SH-SY5Y (cell line): ENCODE measurements around the gene LIFR.

Source experiments
- GATA2 ChIP-seq: IDR thresholded peaks from 2 replicates; pipeline ENCODE4 v1.6.1; 2011; ENCODE audit warnings: mild to moderate bottlenecking, low read depth, low read length
- GATA3 ChIP-seq: IDR thresholded peaks from 2 replicates; pipeline ENCODE4 v1.6.1; 2011; ENCODE audit warnings: low read depth, mild to moderate bottlenecking, low read length, moderate library complexity

The LIFR gene

GRCh38 chr5:38472541-38472940 lies 83.9 kb downstream of the LIFR start:
- TF ChIP-seq GATA2 (no peak), GATA3 (no peak)

GRCh38 chr5:38471709-38472108 lies 84.7 kb downstream of the LIFR start:
- TF ChIP-seq GATA2 (no peak), GATA3 (no peak)

GRCh38 chr5:38469707-38470267 lies 86.7 kb downstream of the LIFR start:
- no peak for TF ChIP-seq GATA2
- no peak for TF ChIP-seq GATA3

GRCh38 chr5:38468978-38469706 lies 87.3 kb downstream of the LIFR start:
- TF ChIP-seq GATA2 (no peak), GATA3 (no peak)

- TF ChIP-seq GATA2 (no peak), GATA3 (no peak)
Measured at GRCh38 chr5:38468202-38468673, 88.2 kb downstream of the LIFR start.

- TF ChIP-seq GATA2 (no peak), GATA3 (no peak)
Measured at GRCh38 chr5:38467353-38468040, 88.9 kb downstream of the LIFR start.

GRCh38 chr5:38466424-38467189 lies 89.8 kb downstream of the LIFR start:
- TF ChIP-seq GATA3, result no peak
- no peak for TF ChIP-seq GATA2

- TF ChIP-seq GATA2 (no peak), GATA3 (no peak)
Measured at GRCh38 chr5:38465702-38466423, 90.6 kb downstream of the LIFR start.

- TF ChIP-seq GATA3 (no peak), GATA2 (no peak)
Measured at GRCh38 chr5:38465061-38465460, 91.4 kb downstream of the LIFR start.

GRCh38 chr5:38463634-38464521 lies 92.6 kb downstream of the LIFR start:
- TF ChIP-seq GATA2 (no peak), GATA3 (no peak)

- TF ChIP-seq GATA2 (no peak), GATA3 (no peak)
Measured at GRCh38 chr5:38462976-38463633, 93.3 kb downstream of the LIFR start.

- TF ChIP-seq GATA2 (no peak), GATA3 (no peak)
Measured at GRCh38 chr5:38458174-38458573, 98.3 kb downstream of the LIFR start.
